ENCODE data around the gene SUSD4.

DNA sequence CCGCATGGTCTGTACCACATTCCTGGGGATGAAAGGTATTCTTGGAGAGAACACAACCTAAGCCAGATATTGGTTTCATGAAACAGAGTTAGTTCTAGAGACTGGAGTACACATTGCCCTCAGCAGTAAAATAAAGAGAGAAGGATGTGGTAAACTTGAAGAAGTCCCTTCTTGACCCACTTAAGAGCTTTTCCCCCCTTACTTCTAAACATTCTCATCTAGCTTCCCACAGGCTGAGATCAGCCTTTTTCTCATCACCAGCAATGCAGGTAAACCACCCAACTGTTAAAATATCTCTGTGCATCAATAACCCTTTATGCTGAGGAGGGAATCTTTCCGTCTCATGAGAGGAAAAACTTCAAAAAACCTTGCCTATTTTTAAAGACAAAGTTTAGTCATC is 62.6 kb downstream of the SUSD4 start:
- TF ChIP-seq, protein P1, sequence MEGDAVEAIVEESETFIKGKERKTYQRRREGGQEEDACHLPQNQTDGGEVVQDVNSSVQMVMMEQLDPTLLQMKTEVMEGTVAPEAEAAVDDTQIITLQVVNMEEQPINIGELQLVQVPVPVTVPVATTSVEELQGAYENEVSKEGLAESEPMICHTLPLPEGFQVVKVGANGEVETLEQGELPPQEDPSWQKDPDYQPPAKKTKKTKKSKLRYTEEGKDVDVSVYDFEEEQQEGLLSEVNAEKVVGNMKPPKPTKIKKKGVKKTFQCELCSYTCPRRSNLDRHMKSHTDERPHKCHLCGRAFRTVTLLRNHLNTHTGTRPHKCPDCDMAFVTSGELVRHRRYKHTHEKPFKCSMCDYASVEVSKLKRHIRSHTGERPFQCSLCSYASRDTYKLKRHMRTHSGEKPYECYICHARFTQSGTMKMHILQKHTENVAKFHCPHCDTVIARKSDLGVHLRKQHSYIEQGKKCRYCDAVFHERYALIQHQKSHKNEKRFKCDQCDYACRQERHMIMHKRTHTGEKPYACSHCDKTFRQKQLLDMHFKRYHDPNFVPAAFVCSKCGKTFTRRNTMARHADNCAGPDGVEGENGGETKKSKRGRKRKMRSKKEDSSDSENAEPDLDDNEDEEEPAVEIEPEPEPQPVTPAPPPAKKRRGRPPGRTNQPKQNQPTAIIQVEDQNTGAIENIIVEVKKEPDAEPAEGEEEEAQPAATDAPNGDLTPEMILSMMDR (IDR thresholded peaks at IDR 0.05), result no peak
- no peak for TF ChIP-seq POLR2A (IDR thresholded peaks at IDR 0.05)
- TF ChIP-seq POLR2AphosphoS5 (IDR thresholded peaks at IDR 0.05; ENCODE audit: insufficient read depth in 1 of 2, low read depth in 1 of 2), result no peak
